K562 (cell line): Measurements from ENCODE around the gene TJP2. TPM values are rescaled to one million over a fixed set of nuclear protein-coding genes. Genes with fewer than 3 reads are reported as not detected.

Experiments used
- ATAC-seq: fragments of 200-7000 bp; cut with Tn5 transposase; 3 replicates; pipeline ENCODE4 v1.9.1; 2020; ENCODE audit warnings: moderate library complexity
- BruUV-seq: library from RNA; stranded (reverse); fragments of 400-500 nt; replicated peaks from 2 replicates; lab custom pipeline; 2021; lab: Mats Ljungman, UMichigan
- CTCF ChIA-PET: fragments of 300-600 bp; formaldehyde crosslinking; extraction: SDS; loops from one replicate; lab custom pipeline; 2021; ENCODE audit warnings: low intra/inter-chr PET ratio; lab: Yijun Ruan, JAX
- POLR2A ChIA-PET: fragments of 300-600, 350-650 bp; sonication (Branson Sonifier 250); formaldehyde crosslinking; extraction: SDS; loops from one replicate; lab custom pipeline; 2021; ENCODE audit warnings: antibody characterized with exemption, inconsistent platforms; lab: Yijun Ruan, JAX
- DNase-seq, 4 experiments: peaks; one replicate each; pipeline versions ENCODE4 v3.0.0 to v3.0.0-alpha.2; 2011 to 2018; ENCODE audit warnings: low spot score in 3 of 4, mixed read lengths in 3 of 4; ENCODE audit errors: extremely low read depth in 1 of 4
- FAIRE-seq: peaks from 2 replicates; lab custom pipeline; 2011; peaks lifted over from hg19 to GRCh38; lab: Jason Lieb, UNC
- H2AFZ ChIP-seq: 2 replicates; pipeline ENCODE4 v1.6.0; 2011; ENCODE audit warnings: low read depth, low read length, control low read depth, inconsistent platforms
- H3K27ac ChIP-seq: fragments of 200-600 bp; 3 replicates; pipeline ENCODE4 v1.8.0; 2011; ENCODE audit warnings: low read depth, mild to moderate bottlenecking, control low read depth, inconsistent platforms, low read length, moderate library complexity, mixed read lengths; ENCODE audit errors: extremely low read depth
- H3K27me3 ChIP-seq, 2 experiments: fragments of 300-600 bp in 1 of 2; 2 replicates in 1 of 2; 3 replicates in 1 of 2; pipeline versions ENCODE4 v1.6.0 to v1.8.0; 2011; ENCODE audit warnings: inconsistent platforms in 2 of 2, low read length in 2 of 2, mild to moderate bottlenecking in 1 of 2, mixed read lengths in 1 of 2, moderate library complexity in 1 of 2; ENCODE audit not compliant: control insufficient read depth in 2 of 2, insufficient read depth in 2 of 2
- H3K36me3 ChIP-seq: fragments of 300-600 bp; 3 replicates; pipeline ENCODE4 v1.8.0; 2011; ENCODE audit warnings: mild to moderate bottlenecking, low read length, inconsistent platforms; ENCODE audit not compliant: control insufficient read depth, insufficient read depth
- H3K4me1 ChIP-seq, 2 experiments: fragments of 200-600 bp in 1 of 2; replicated peaks in 1 of 2; 2 replicates in 1 of 2; 3 replicates in 1 of 2; pipeline versions ENCODE4 v1.5.1 to v1.8.0; 2011; ENCODE audit warnings: inconsistent platforms in 2 of 2, low read length in 2 of 2, mild to moderate bottlenecking in 1 of 2, mixed read lengths in 1 of 2, moderate library complexity in 1 of 2; ENCODE audit not compliant: control insufficient read depth in 2 of 2, insufficient read depth in 2 of 2
- H3K4me2 ChIP-seq: 2 replicates; pipeline ENCODE4 v1.6.1; 2011; ENCODE audit warnings: low read length, control low read depth, inconsistent platforms, mixed read lengths; ENCODE audit not compliant: insufficient read depth
- H3K4me3 ChIP-seq: fragments of 200-600 bp; sonication (generic), shearing (Covaris generic); 2 replicates; pipeline ENCODE4 v1.5.1; 2016; ENCODE audit warnings: control low read depth, inconsistent platforms
- H3K79me2 ChIP-seq: fragments of 200-600 bp; 3 replicates; pipeline ENCODE4 v1.8.0; 2011; ENCODE audit warnings: low read length, inconsistent platforms; ENCODE audit not compliant: control insufficient read depth, insufficient read depth
- H3K9ac ChIP-seq, 2 experiments: 2 replicates each; pipeline versions ENCODE4 v1.6.0 to v1.6.1; 2011; ENCODE audit warnings: low read depth in 2 of 2, low read length in 2 of 2, control low read depth in 1 of 2, inconsistent platforms in 1 of 2, mild to moderate bottlenecking in 1 of 2, mixed read lengths in 1 of 2; ENCODE audit not compliant: insufficient read depth in 1 of 2
- H3K9me1 ChIP-seq: one replicate; pipeline ENCODE4 v1.6.0; 2011; ENCODE audit warnings: inconsistent platforms, mild to moderate bottlenecking, low read length, moderate library complexity; ENCODE audit not compliant: control insufficient read depth, insufficient read depth
- H3K9me3 ChIP-seq: replicated peaks from 2 replicates; pipeline ENCODE4 v1.5.1; 2011; ENCODE audit warnings: low read depth, low read length, inconsistent platforms; ENCODE audit not compliant: control insufficient read depth, insufficient read depth
- H4K20me1 ChIP-seq: replicated peaks from 2 replicates; pipeline ENCODE4 v1.6.1; 2011; ENCODE audit warnings: low read length, inconsistent platforms, mixed read lengths; ENCODE audit not compliant: control insufficient read depth, insufficient read depth
- ERF ChIP-seq: fragments of 450-650 bp; formaldehyde crosslinking; IDR thresholded peaks from 2 replicates; pipeline ENCODE4 v1.4.0; 2020; ENCODE audit warnings: mild to moderate bottlenecking, mixed read lengths
- GABPB2 ChIP-seq: fragments of 250-450 bp; sonication (Bioruptor Pico); conservative IDR thresholded peaks from 2 replicates; pipeline ENCODE4 v1.5.1; 2021; ENCODE audit warnings: mild to moderate bottlenecking
- GATAD2B ChIP-seq: fragments of 450-650 bp; IDR thresholded peaks from 2 replicates; pipeline ENCODE4 v1.6.1; 2017; ENCODE audit warnings: mild to moderate bottlenecking, borderline replicate concordance
- HLTF ChIP-seq: fragments of 450-650 bp; IDR thresholded peaks from 2 replicates; pipeline ENCODE4 v1.6.1; 2016
- HNRNPLL ChIP-seq: fragments of 200-400 bp; formaldehyde crosslinking; IDR thresholded peaks from 2 replicates; pipeline ENCODE4 v1.6.1; 2017; ENCODE audit warnings: low read length, low read depth, mild to moderate bottlenecking; ENCODE audit not compliant: poor library complexity, severe bottlenecking
- PHF8 ChIP-seq: fragments of 200-600 bp; sonication (generic); IDR thresholded peaks from 2 replicates; pipeline ENCODE4 v1.6.1; 2012; ENCODE audit warnings: mixed run types, mild to moderate bottlenecking, inconsistent platforms, low read length, moderate library complexity, borderline replicate concordance
- POLR2A ChIP-seq: fragments of 450-650 bp; conservative IDR thresholded peaks from 2 replicates; pipeline ENCODE4 v1.6.1; 2016
- RNF2 ChIP-seq: sonication (generic); IDR thresholded peaks from 2 replicates; pipeline ENCODE4 v1.6.1; 2016
- SRF ChIP-seq, 2 experiments: fragments of 250-450, 450-650 bp in 1 of 2; sonication (Bioruptor Pico) in 1 of 2; sonication (generic) in 1 of 2; formaldehyde crosslinking; IDR thresholded peaks; 2 replicates each; pipeline versions ENCODE4 v1.5.0 to v1.5.1; 2020 to 2022; ENCODE audit warnings: mild to moderate bottlenecking in 1 of 2, missing genetic modification reagents in 1 of 2
- ZSCAN32 ChIP-seq: fragments of 450-650 bp; formaldehyde crosslinking; IDR thresholded peaks from 2 replicates; pipeline ENCODE4 v1.4.0; 2020; ENCODE audit warnings: mild to moderate bottlenecking, moderate library complexity
- WGBS: fragments of 100-300 bp; shearing (Covaris generic); methylation state at CpG from one replicate; pipeline ENCODE4 v1.1.6; 2016; ENCODE audit warnings: low coverage, mixed read lengths; ENCODE audit not compliant: insufficient coverage; ENCODE audit errors: missing lambda C conversion rate; 5-methylcytosine and 5-hydroxymethylcytosine counted together
- in situ Hi-C: fragments of 300-500 bp; cut with MboI; formaldehyde crosslinking; loops from 4 replicates; pipeline ENCODE4 v1.15.0; 2018; ENCODE audit warnings: inconsistent platforms, mixed read lengths
- intact Hi-C: fragments of 100-400 bp; cut with micrococcal nuclease; formaldehyde crosslinking; loops from 2 replicates; pipeline ENCODE4 v1.14.2; 2022
- polyA plus RNA-seq, 8 experiments: library from polyadenylated mRNA; depleted of rRNA in 4 of 8; stranded (reverse) in 5 of 8; unstranded in 3 of 8; fragments of >200 nt; fragmentation: Nextera tagmentation in 2 of 8; fragmentation: Illumina TruSeq in 1 of 8; extraction: Ambion mirVana in 2 of 8; extraction: Trizol in 1 of 8; gene quantifications; 2 replicates each; pipeline versions ENCODE4 v1.2.1 to v1.2.3, GENCODE V29; 2011 to 2014; ENCODE audit warnings: inconsistent platforms in 1 of 8, missing spikeins in 1 of 8
- total RNA-seq, 7 experiments: library from RNA; depleted of rRNA in 6 of 7; stranded (reverse); fragments of >200 nt in 6 of 7; fragmentation: Illumina TruSeq in 2 of 7; extraction: Trizol in 2 of 7; gene quantifications; 2 replicates each; pipeline versions ENCODE4 v1.2.1 to v1.2.3, GENCODE V29; 2011 to 2021; ENCODE audit warnings: low replicate concordance in 1 of 7
- TF ChIP-seq, protein P1 (sequence below): fragments of 200-800 bp; sonication (Bioruptor generic); IDR thresholded peaks from 2 replicates; pipeline ENCODE4 v1.6.1; 2017; ENCODE audit warnings: missing genetic modification characterization, missing compliant biosample characterization

TJP2 gene
- total and polyA plus RNA-seq, 9 of the 15 experiments (the other 6 are each of a cell fraction or from before 2014, with no cell fraction given): 4.0 to 24.1 (median 16.8) TPM

DNA sequence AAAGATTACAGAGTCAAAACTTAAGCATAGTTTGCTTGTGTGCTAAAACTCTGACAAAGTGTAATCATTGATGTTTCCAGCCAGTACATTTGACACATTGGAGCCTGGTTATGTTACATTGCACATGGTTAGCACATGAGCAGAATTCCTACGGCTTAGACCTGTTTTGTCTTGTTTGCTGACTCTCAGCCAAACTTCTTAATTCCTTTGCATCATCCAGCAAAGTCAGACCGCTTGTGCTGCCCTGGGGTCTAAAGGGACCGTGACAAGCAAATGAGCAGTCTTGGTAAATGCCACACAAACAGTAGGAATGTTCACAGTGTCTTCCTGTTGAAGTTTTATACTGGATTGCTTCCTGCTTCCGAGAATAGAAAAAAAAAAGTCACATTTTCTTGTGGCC, 79.0 kb downstream of the TJP2 start:
- BruUV-seq: no TSS peak
- CTCF ChIA-PET: no interaction called here
- FAIRE-seq: no peak

More for the DNA sequence above, 79.0 kb downstream of the TJP2 start:
- no peak overlapping the region for H3K4me3 ChIP-seq
- in situ Hi-C loops: no loop called here
- H3K9me3 ChIP-seq: no peaks in the 10 kb centered on the region
- no peaks in the 10 kb centered on the region for H4K20me1 ChIP-seq
- intact Hi-C loops: no loop called here
- ATAC-seq (no peak), DNase-seq (no peak)
- H3K4me1 ChIP-seq: no peaks in the 10 kb centered on the region
- no peaks in the 10 kb centered on the region for H3K79me2 ChIP-seq
- POLR2A ChIA-PET: no interaction called here
- peaks cover 12% of the 10 kb centered on the region; the same call in 2 of the 3 replicates for H3K36me3 ChIP-seq
- no peaks in the 10 kb centered on the region for H3K9me1 ChIP-seq
- H3K9ac ChIP-seq: no peak overlapping the region
- TF ChIP-seq POLR2A: no peak
- no peak for TF ChIP-seq HNRNPLL
- TF ChIP-seq, protein P1, sequence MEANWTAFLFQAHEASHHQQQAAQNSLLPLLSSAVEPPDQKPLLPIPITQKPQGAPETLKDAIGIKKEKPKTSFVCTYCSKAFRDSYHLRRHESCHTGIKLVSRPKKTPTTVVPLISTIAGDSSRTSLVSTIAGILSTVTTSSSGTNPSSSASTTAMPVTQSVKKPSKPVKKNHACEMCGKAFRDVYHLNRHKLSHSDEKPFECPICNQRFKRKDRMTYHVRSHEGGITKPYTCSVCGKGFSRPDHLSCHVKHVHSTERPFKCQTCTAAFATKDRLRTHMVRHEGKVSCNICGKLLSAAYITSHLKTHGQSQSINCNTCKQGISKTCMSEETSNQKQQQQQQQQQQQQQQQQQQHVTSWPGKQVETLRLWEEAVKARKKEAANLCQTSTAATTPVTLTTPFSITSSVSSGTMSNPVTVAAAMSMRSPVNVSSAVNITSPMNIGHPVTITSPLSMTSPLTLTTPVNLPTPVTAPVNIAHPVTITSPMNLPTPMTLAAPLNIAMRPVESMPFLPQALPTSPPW (CRISPR knock-in tag): no peak
- no peak for TF ChIP-seq GABPB2 (CRISPR knock-in tag)
- no peak for TF ChIP-seq ZSCAN32 (CRISPR knock-in tag)
- no peak for TF ChIP-seq ERF (CRISPR knock-in tag)
- TF ChIP-seq GATAD2B: no peak
- TF ChIP-seq SRF (CRISPR knock-in tag; IDR thresholded peaks at IDR 0.05): no peak
- TF ChIP-seq RNF2: no peak
- no peak for TF ChIP-seq HLTF
- TF ChIP-seq PHF8: no peak
- H3K27me3 ChIP-seq: no peaks in the 10 kb centered on the region
- no peak overlapping the region for H3K27ac ChIP-seq
- H2AFZ ChIP-seq: no peak overlapping the region
- 57% methylated on average over 3 of the region's 4 CpGs for WGBS
- H3K4me2 ChIP-seq: no peak overlapping the region
